Middle frontal gyrus (tissue), 1 donor: ENCODE measurements around the gene NFATC1.
"Not testable (repeated sequence)": the region's sequence is repeated elsewhere in the genome, so short reads cannot be mapped to it uniquely, and the experiment has no call there.

Experiments
- DNase-seq: peaks from one replicate; pipeline ENCODE4 v3.0.0-alpha.2; 2015; ENCODE audit warnings: low spot score; ENCODE audit errors: extremely low spot score

The NFATC1 gene

GRCh38 chr18:79471597-79471996, 75.9 kb downstream of the NFATC1 start:
- no peak for DNase-seq

- no peak for DNase-seq
Observed at GRCh38 chr18:79472176-79472575, 76.4 kb downstream of the NFATC1 start.

- no peak for DNase-seq
Observed at GRCh38 chr18:79472946-79473345, 77.2 kb downstream of the NFATC1 start.

GRCh38 chr18:79476031-79476917, 80.5 kb downstream of the NFATC1 start:
- DNase-seq, result no peak

- no peak for DNase-seq
Observed at GRCh38 chr18:79476918-79477571, 81.3 kb downstream of the NFATC1 start.

- DNase-seq, result no peak
Observed at GRCh38 chr18:79477711-79478483, 82.2 kb downstream of the NFATC1 start.

GRCh38 chr18:79478484-79479115, 82.9 kb downstream of the NFATC1 start:
- no peak for DNase-seq

- no peak for DNase-seq
Observed at GRCh38 chr18:79479116-79479760, 83.5 kb downstream of the NFATC1 start.

GRCh38 chr18:79479761-79480161, 84.0 kb downstream of the NFATC1 start:
- DNase-seq, result no peak

GRCh38 chr18:79480171-79481045, 84.7 kb downstream of the NFATC1 start:
- no peak for DNase-seq

- no peak for DNase-seq
Observed at GRCh38 chr18:79481046-79481790, 85.5 kb downstream of the NFATC1 start.

GRCh38 chr18:79483393-79483792, 87.7 kb downstream of the NFATC1 start:
- not testable (repeated sequence) for DNase-seq

- DNase-seq, result no peak
Observed at GRCh38 chr18:79483971-79484491, 88.3 kb downstream of the NFATC1 start.

GRCh38 chr18:79484661-79485621, 89.2 kb downstream of the NFATC1 start:
- no peak for DNase-seq

- DNase-seq, result no peak
Observed at GRCh38 chr18:79485788-79486355, 90.1 kb downstream of the NFATC1 start.

GRCh38 chr18:79486356-79487182, 90.8 kb downstream of the NFATC1 start:
- DNase-seq, result no peak
